PC-9 (cell line): ENCODE results near the gene DNAJC30. TPM values are rescaled to one million over a fixed set of nuclear protein-coding genes. Genes with fewer than 3 reads are reported as not detected.

Experiments used
- BruUV-seq: library from RNA; stranded (reverse); fragments of 400-500 nt; replicated peaks from 2 replicates; lab custom pipeline; 2021; lab: Mats Ljungman, UMichigan
- CTCF ChIA-PET: fragments of 300-600 bp; sonication (Branson Sonifier 250); formaldehyde crosslinking; loops from one replicate; lab custom pipeline; 2022; ENCODE audit warnings: antibody characterized with exemption; lab: Charles Lee
- POLR2A ChIA-PET: fragments of 300-600 bp; sonication (Branson Sonifier 250); formaldehyde crosslinking; loops from one replicate; lab custom pipeline; 2022; ENCODE audit warnings: antibody characterized with exemption; ENCODE audit not compliant: unreplicated experiment; lab: Charles Lee
- DNase-seq, 2 experiments: peaks; one replicate each; pipeline versions ENCODE4 v3.0.0 to v3.0.0-alpha.2; 2015 to 2022; ENCODE audit warnings: mixed read lengths in 1 of 2
- H2AFZ ChIP-seq: fragments of 200-600 bp; sonication (generic); 2 replicates; pipeline ENCODE4 v1.8.1; 2017; ENCODE audit warnings: antibody characterized with exemption
- H3F3A ChIP-seq: fragments of 200-600 bp; sonication (generic); 2 replicates; pipeline ENCODE4 v1.8.1; 2017; ENCODE audit warnings: antibody characterized with exemption, mild to moderate bottlenecking, low read depth; ENCODE audit not compliant: insufficient read depth
- H3K27ac ChIP-seq: fragments of 200-600 bp; sonication (generic); 2 replicates; pipeline ENCODE4 v1.6.1; 2016; ENCODE audit warnings: mixed run types
- H3K27me3 ChIP-seq: fragments of 200-600 bp; sonication (generic); 2 replicates; pipeline ENCODE4 v1.6.1; 2016; ENCODE audit warnings: low read depth, mixed run types; ENCODE audit not compliant: insufficient read depth
- H3K36me3 ChIP-seq: fragments of 200-600 bp; sonication (generic); 2 replicates; pipeline ENCODE4 v1.6.1; 2016; ENCODE audit warnings: low read depth, mixed run types
- H3K4me1 ChIP-seq: fragments of 200-600 bp; sonication (generic); replicated peaks from 2 replicates; pipeline ENCODE4 v1.6.1; 2016; ENCODE audit warnings: mixed run types; ENCODE audit not compliant: insufficient read depth
- H3K4me2 ChIP-seq: fragments of 200-600 bp; sonication (generic); 2 replicates; pipeline ENCODE4 v1.6.1; 2017; ENCODE audit warnings: mixed run types
- H3K4me3 ChIP-seq: fragments of 200-600 bp; sonication (generic); 2 replicates; pipeline ENCODE4 v1.6.1; 2016; ENCODE audit warnings: mixed run types
- H3K79me2 ChIP-seq: fragments of 200-600 bp; sonication (generic); 2 replicates; pipeline ENCODE4 v1.6.1; 2017; ENCODE audit warnings: low read depth, mixed run types
- H3K9me2 ChIP-seq: fragments of 200-600 bp; sonication (generic); 2 replicates; pipeline ENCODE4 v1.8.1; 2017; ENCODE audit warnings: mild to moderate bottlenecking; ENCODE audit not compliant: insufficient read depth
- H3K9me3 ChIP-seq: fragments of 200-600 bp; sonication (generic); 2 replicates; pipeline ENCODE4 v1.8.1; 2016; ENCODE audit warnings: low read depth; ENCODE audit not compliant: insufficient read depth
- H4K20me1 ChIP-seq: fragments of 200-600 bp; sonication (generic); 2 replicates; pipeline ENCODE4 v1.8.1; 2017; ENCODE audit not compliant: insufficient read depth
- CTCF ChIP-seq: fragments of 200-600 bp; sonication (generic); conservative IDR thresholded peaks from 2 replicates; pipeline ENCODE4 v1.6.1; 2017; ENCODE audit warnings: mixed run types, antibody characterized with exemption, mild to moderate bottlenecking, moderate library complexity
- EZH2 ChIP-seq: fragments of 200-600 bp; sonication (generic); IDR thresholded peaks from 2 replicates; pipeline ENCODE4 v1.8.0; 2017; ENCODE audit warnings: antibody characterized with exemption, low read depth
- intact Hi-C: fragments of 100-400 bp; cut with micrococcal nuclease; formaldehyde crosslinking; loops from one replicate; pipeline ENCODE4 v1.10.0; 2022; ENCODE audit not compliant: unreplicated experiment
- total RNA-seq: library from RNA; stranded (reverse); gene quantifications from 2 replicates; pipeline ENCODE4 v1.2.3, GENCODE V29; 2021

DNAJC30 gene
- total RNA-seq, 1 experiment from 2014 or later = 9.5 TPM

- H3K27me3 ChIP-seq = no peaks in the 10 kb centered on the region
- 0 out of 2 replicates have a peak, but pooled peaks cover 3% of the 10 kb centered on the region for H3K36me3 ChIP-seq
- no peaks in the 10 kb centered on the region for H3K9me3 ChIP-seq
- ChIA-PET CTCF (no interaction called here), POLR2A (no interaction called here)
- no peak overlapping the region for H3K27ac ChIP-seq
- no peak overlapping the region for H3K4me2 ChIP-seq
- no peaks in the 10 kb centered on the region for H3K4me1 ChIP-seq
- intact Hi-C loops = no loop called here
- DNase-seq = peak in 1 of 2 experiments; percentile 28
- no TSS peak for BruUV-seq
- no peaks in the 10 kb centered on the region for H3K9me2 ChIP-seq
- H4K20me1 ChIP-seq = 0 out of 2 replicates have a peak, but pooled peaks cover 8% of the 10 kb centered on the region
- TF ChIP-seq EZH2 = no peak
- TF ChIP-seq CTCF = no peak
- no peaks in the 10 kb centered on the region for H3K79me2 ChIP-seq
- H3K4me3 ChIP-seq = no peak overlapping the region
- H2AFZ ChIP-seq = no peak overlapping the region
- H3F3A ChIP-seq = peaks cover 33% of the 10 kb centered on the region
Observed at GRCh38 chr7:73696372-73696771, 13.1 kb upstream of the DNAJC30 start.

GRCh38 chr7:73690646-73691045 lies 7.4 kb upstream of the DNAJC30 start:
- Histone ChIP-seq H3K27me3 (no peaks in the 10 kb centered on the region), H2AFZ (no peak overlapping the region), H3K79me2 (peaks cover 23% of the 10 kb centered on the region), H3K9me3 (no peaks in the 10 kb centered on the region), H3F3A (no peaks in the 10 kb centered on the region), H3K4me3 (no peak overlapping the region), H3K9me2 (no peaks in the 10 kb centered on the region), H3K4me2 (no peak overlapping the region), H3K27ac (no peak overlapping the region), H3K4me1 (no peaks in the 10 kb centered on the region), H4K20me1 (no peaks in the 10 kb centered on the region; the same call in 1 of the 2 replicates), H3K36me3 (peaks cover 12% of the 10 kb centered on the region; the same call in 1 of the 2 replicates)
- POLR2A ChIA-PET = no interaction called here
- no peak for DNase-seq
- CTCF ChIA-PET = no interaction called here
- intact Hi-C loops = no loop called here
- TF ChIP-seq EZH2 (no peak), CTCF (no peak)
- BruUV-seq = no TSS peak

DNA sequence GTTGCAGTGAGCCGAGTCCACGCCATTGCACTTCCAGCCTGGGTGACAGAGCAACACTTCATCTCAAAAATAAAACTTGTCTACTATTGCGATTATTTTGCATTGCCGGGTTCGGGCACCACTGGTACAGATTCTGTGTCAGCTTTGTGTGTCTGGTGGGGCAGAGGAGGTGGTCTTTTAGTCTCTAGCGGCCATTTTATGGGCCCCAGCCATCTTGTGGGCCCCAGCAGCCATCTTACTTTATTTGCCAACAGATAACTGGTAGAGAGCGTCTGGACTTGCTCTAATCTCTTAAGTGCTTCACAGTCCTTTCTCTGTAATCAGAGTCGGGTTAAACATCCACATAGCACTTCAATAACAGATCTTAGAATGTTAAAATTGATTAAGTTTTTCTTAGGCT lies 5.0 kb upstream of the DNAJC30 start:
- Histone ChIP-seq H3K4me3 (no peak overlapping the region), H3K36me3 (peaks cover 9% of the 10 kb centered on the region; the same call in 1 of the 2 replicates), H3K9me2 (no peaks in the 10 kb centered on the region), H3K27ac (no peak overlapping the region), H4K20me1 (no peaks in the 10 kb centered on the region; the same call in 1 of the 2 replicates), H3K4me2 (no peak overlapping the region), H3K27me3 (no peaks in the 10 kb centered on the region), H2AFZ (no peak overlapping the region), H3K4me1 (0 out of 2 replicates have a peak, but pooled peaks cover 5% of the 10 kb centered on the region), H3K79me2 (peaks cover 45% of the 10 kb centered on the region), H3K9me3 (no peaks in the 10 kb centered on the region), H3F3A (no peaks in the 10 kb centered on the region)
- POLR2A ChIA-PET = interaction anchor here (0.6 kb wide), 1 partner anchor 168 kb away, joined by 5 read pairs; no protein-coding TSS in a partner anchor
- no peak for DNase-seq
- TF ChIP-seq CTCF = no peak
- BruUV-seq = no TSS peak
- CTCF ChIA-PET = no interaction called here
- intact Hi-C loops = no loop called here
